HUES6 (cell line): ENCODE measurements around the gene UBAP2.

Source experiments
- H3K27ac ChIP-seq: 2 replicates; pipeline ENCODE4 v1.7.0; 2013; ENCODE audit warnings: low read depth, mild to moderate bottlenecking, low read length, inconsistent platforms
- H3K27me3 ChIP-seq: 2 replicates; pipeline ENCODE4 v1.6.1; 2013; ENCODE audit warnings: low read length; ENCODE audit not compliant: control insufficient read depth, insufficient read depth
- H3K36me3 ChIP-seq: 2 replicates; pipeline ENCODE4 v1.6.1; 2013; ENCODE audit warnings: low read length; ENCODE audit not compliant: control insufficient read depth, insufficient read depth
- H3K4me1 ChIP-seq: 2 replicates; pipeline ENCODE4 v1.6.1; 2013; ENCODE audit warnings: low read length; ENCODE audit not compliant: control insufficient read depth, insufficient read depth
- H3K4me3 ChIP-seq: 2 replicates; pipeline ENCODE4 v1.5.1; 2013; ENCODE audit warnings: low read depth, low read length
- H3K9ac ChIP-seq: one replicate; pipeline ENCODE4 v1.6.1; 2013; ENCODE audit warnings: mild to moderate bottlenecking, low read length
- H3K9me3 ChIP-seq: 2 replicates; pipeline ENCODE4 v1.6.1; 2013; ENCODE audit warnings: low read depth, low read length; ENCODE audit not compliant: control insufficient read depth, insufficient read depth

UBAP2 gene

GRCh38 chr9:34048727-34049629, at the start of gene UBAP2:
TSS of gene UBAP2 (minus strand) at chr9:34048887. CDS start at chr9:34017148, 31,739 bp downstream.
- Histone ChIP-seq H3K27me3 (no peaks in the 10 kb centered on the region), H3K4me3 (peak within 1 kb of the TSS; percentile 73), H3K36me3 (no peaks in the 10 kb centered on the region; the same call in 1 of the 2 replicates), H3K4me1 (peaks cover 17% of the 10 kb centered on the region), H3K9ac (peak within 1 kb of the TSS; percentile 96), H3K27ac (peak within 1 kb of the TSS; percentile 98), H3K9me3 (no peaks in the 10 kb centered on the region)

- peaks cover 77% of the 10 kb centered on the region for H3K36me3 ChIP-seq
- no peak overlapping the region for H3K4me3 ChIP-seq
- no peak overlapping the region for H3K27ac ChIP-seq
- no peak overlapping the region for H3K9ac ChIP-seq
- H3K27me3 ChIP-seq: no peaks in the 10 kb centered on the region
- no peaks in the 10 kb centered on the region for H3K9me3 ChIP-seq
- no peaks in the 10 kb centered on the region for H3K4me1 ChIP-seq
These were observed 49.6 kb upstream of the UBAP2 start for GRCh38 chr9:34098307-34098706.

- H3K4me1 ChIP-seq: no peaks in the 10 kb centered on the region
- no peaks in the 10 kb centered on the region for H3K27me3 ChIP-seq
- no peak overlapping the region for H3K4me3 ChIP-seq
- H3K36me3 ChIP-seq: peaks cover 77% of the 10 kb centered on the region
- no peaks in the 10 kb centered on the region for H3K9me3 ChIP-seq
- H3K9ac ChIP-seq: no peak overlapping the region
- no peak overlapping the region for H3K27ac ChIP-seq
These were observed 49.2 kb upstream of the UBAP2 start for GRCh38 chr9:34097865-34098264.

- no peak overlapping the region for H3K27ac ChIP-seq
- H3K4me1 ChIP-seq: no peaks in the 10 kb centered on the region
- H3K9me3 ChIP-seq: no peaks in the 10 kb centered on the region
- H3K4me3 ChIP-seq: no peak overlapping the region
- H3K36me3 ChIP-seq: peaks cover 74% of the 10 kb centered on the region
- no peaks in the 10 kb centered on the region for H3K27me3 ChIP-seq
- no peak overlapping the region for H3K9ac ChIP-seq
These were observed 48.1 kb upstream of the UBAP2 start for GRCh38 chr9:34096751-34097150.

- Histone ChIP-seq H3K4me1 (no peaks in the 10 kb centered on the region), H3K27me3 (no peaks in the 10 kb centered on the region), H3K36me3 (peaks cover 88% of the 10 kb centered on the region), H3K27ac (no peak overlapping the region), H3K4me3 (no peak overlapping the region), H3K9me3 (no peaks in the 10 kb centered on the region), H3K9ac (no peak overlapping the region)
These were observed 44.9 kb upstream of the UBAP2 start for GRCh38 chr9:34093578-34093977.

GRCh38 chr9:34089311-34089710, 40.6 kb upstream of the UBAP2 start:
- Histone ChIP-seq H3K27me3 (no peaks in the 10 kb centered on the region), H3K9me3 (no peaks in the 10 kb centered on the region), H3K4me1 (no peaks in the 10 kb centered on the region), H3K36me3 (peaks cover 85% of the 10 kb centered on the region), H3K27ac (no peak overlapping the region), H3K9ac (no peak overlapping the region), H3K4me3 (no peak overlapping the region)

GRCh38 chr9:34087370-34087769, 38.7 kb upstream of the UBAP2 start:
- H3K36me3 ChIP-seq: peaks cover 68% of the 10 kb centered on the region
- H3K9ac ChIP-seq: no peak overlapping the region
- no peak overlapping the region for H3K27ac ChIP-seq
- H3K4me1 ChIP-seq: no peaks in the 10 kb centered on the region
- H3K9me3 ChIP-seq: no peaks in the 10 kb centered on the region
- H3K27me3 ChIP-seq: no peaks in the 10 kb centered on the region
- H3K4me3 ChIP-seq: no peak overlapping the region

GRCh38 chr9:34086864-34087263, 38.2 kb upstream of the UBAP2 start:
- H3K9me3 ChIP-seq: no peaks in the 10 kb centered on the region
- no peaks in the 10 kb centered on the region for H3K4me1 ChIP-seq
- no peak overlapping the region for H3K27ac ChIP-seq
- H3K27me3 ChIP-seq: no peaks in the 10 kb centered on the region
- no peak overlapping the region for H3K4me3 ChIP-seq
- H3K9ac ChIP-seq: no peak overlapping the region
- H3K36me3 ChIP-seq: peaks cover 63% of the 10 kb centered on the region

GRCh38 chr9:34085581-34086500, 37.2 kb upstream of the UBAP2 start:
- Histone ChIP-seq H3K4me3 (no peak overlapping the region), H3K9me3 (no peaks in the 10 kb centered on the region), H3K9ac (no peak overlapping the region), H3K27ac (no peak overlapping the region), H3K36me3 (peaks cover 55% of the 10 kb centered on the region), H3K27me3 (no peaks in the 10 kb centered on the region), H3K4me1 (no peaks in the 10 kb centered on the region)

- H3K4me3 ChIP-seq: no peak overlapping the region
- H3K36me3 ChIP-seq: peaks cover 45% of the 10 kb centered on the region
- no peaks in the 10 kb centered on the region for H3K27me3 ChIP-seq
- H3K4me1 ChIP-seq: no peaks in the 10 kb centered on the region
- H3K9me3 ChIP-seq: no peaks in the 10 kb centered on the region
- H3K9ac ChIP-seq: no peak overlapping the region
- no peak overlapping the region for H3K27ac ChIP-seq
These were observed 35.9 kb upstream of the UBAP2 start for GRCh38 chr9:34084562-34084961.

GRCh38 chr9:34079181-34079580, 30.5 kb upstream of the UBAP2 start:
- Histone ChIP-seq H3K9me3 (no peaks in the 10 kb centered on the region), H3K27ac (no peak overlapping the region), H3K9ac (no peak overlapping the region), H3K4me3 (no peak overlapping the region), H3K36me3 (no peaks in the 10 kb centered on the region), H3K27me3 (no peaks in the 10 kb centered on the region), H3K4me1 (no peaks in the 10 kb centered on the region)
